Peyer's patch (tissue), 4 donors: Measurements from ENCODE around the gene AOPEP. TPM values are rescaled to one million over a fixed set of nuclear protein-coding genes. Genes with fewer than 3 reads are reported as not detected.

Experiments
- DNase-seq, 3 donors: peaks; one replicate each; pipeline ENCODE4 v3.0.0-alpha.2; 2017 to 2019
- H3K27ac ChIP-seq, 4 donors: fragments of 200-600 bp; sonication (generic); one replicate each; pipeline ENCODE4 v1.5.1; 2016 to 2019
- H3K27me3 ChIP-seq, 2 donors: fragments of 200-600 bp; sonication (generic); one replicate each; pipeline ENCODE4 v1.5.1; 2019
- H3K36me3 ChIP-seq, 3 donors: fragments of 200-600 bp; sonication (generic); one replicate each; pipeline ENCODE4 v1.5.1; 2016 to 2019
- H3K4me1 ChIP-seq, 4 donors: fragments of 200-600 bp; sonication (generic); one replicate each; pipeline ENCODE4 v1.5.1; 2016 to 2019
- H3K4me3 ChIP-seq, 4 donors: fragments of 200-600 bp; sonication (generic); 1 replicate in 3 of 4; 2 replicates in 1 of 4; pipeline ENCODE4 v1.5.1; 2016 to 2019; ENCODE audit warnings: mild to moderate bottlenecking in 1 of 4
- H3K9me3 ChIP-seq, 4 donors: fragments of 200-600 bp; sonication (generic); one replicate each; pipeline ENCODE4 v1.5.1; 2016 to 2019; ENCODE audit warnings: mild to moderate bottlenecking in 1 of 4
- POLR2A ChIP-seq, 2 donors: fragments of 450-650 bp; IDR thresholded peaks; one replicate each; pipeline ENCODE4 v1.5.1; 2017; ENCODE audit warnings: antibody characterized with exemption in 2 of 2, mild to moderate bottlenecking in 2 of 2, moderate library complexity in 2 of 2
- total RNA-seq, 4 donors: library from RNA; depleted of rRNA; stranded (reverse); fragments of >200 nt; gene quantifications; one replicate each; pipeline ENCODE4 v1.1.0, GENCODE V29; 2016
- TF ChIP-seq, protein P1 (sequence below), 6 experiments: fragments of 450-650 bp in 4 of 6; fragments of 200-600 bp in 2 of 6; sonication (generic) in 1 of 6; IDR thresholded peaks; one replicate each; pipeline ENCODE4 v1.5.1; 2017 to 2019; ENCODE audit warnings: antibody characterized with exemption in 6 of 6, mild to moderate bottlenecking in 3 of 6, moderate library complexity in 1 of 6

AOPEP gene
- total RNA-seq, 4 donors from 2014 or later: 83.5 to 272 (median 117) TPM

DNA sequence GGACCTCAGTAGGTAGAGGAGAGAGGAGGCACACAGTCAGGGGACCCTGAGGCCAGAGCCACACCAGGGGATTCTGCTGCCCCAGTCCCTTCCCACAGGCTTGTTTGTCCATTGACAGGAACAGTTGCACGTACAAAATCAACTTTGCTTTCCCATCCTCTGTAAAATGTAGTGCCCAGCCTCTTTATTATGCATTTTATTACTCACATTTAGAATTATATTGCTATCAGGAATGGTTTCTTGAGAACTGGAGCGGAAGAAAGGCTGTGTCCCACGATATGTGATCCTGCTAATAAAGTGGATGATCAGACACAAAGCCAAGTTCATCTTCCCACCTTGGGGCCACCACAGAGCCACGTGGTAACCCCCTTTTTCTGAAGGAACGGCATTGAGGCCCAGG, 313.6 kb downstream of the AOPEP start:
- no peaks in the 10 kb centered on the region for H3K27me3 ChIP-seq
- H3K36me3 ChIP-seq: peaks cover 0 to 2% (median 0%) of the 10 kb centered on the region in 3 donors
- peaks cover 0 to 54% (median 0%) of the 10 kb centered on the region in 4 donors for H3K4me1 ChIP-seq
- DNase-seq: no peak
- peak overlapping the region in 2 of 4 donors; percentile 17 to 51 for H3K27ac ChIP-seq
- no peak overlapping the region for H3K4me3 ChIP-seq
- no peaks in the 10 kb centered on the region for H3K9me3 ChIP-seq
- TF ChIP-seq POLR2A (IDR thresholded peaks at IDR 0.05): no peak
- TF ChIP-seq, protein P1, sequence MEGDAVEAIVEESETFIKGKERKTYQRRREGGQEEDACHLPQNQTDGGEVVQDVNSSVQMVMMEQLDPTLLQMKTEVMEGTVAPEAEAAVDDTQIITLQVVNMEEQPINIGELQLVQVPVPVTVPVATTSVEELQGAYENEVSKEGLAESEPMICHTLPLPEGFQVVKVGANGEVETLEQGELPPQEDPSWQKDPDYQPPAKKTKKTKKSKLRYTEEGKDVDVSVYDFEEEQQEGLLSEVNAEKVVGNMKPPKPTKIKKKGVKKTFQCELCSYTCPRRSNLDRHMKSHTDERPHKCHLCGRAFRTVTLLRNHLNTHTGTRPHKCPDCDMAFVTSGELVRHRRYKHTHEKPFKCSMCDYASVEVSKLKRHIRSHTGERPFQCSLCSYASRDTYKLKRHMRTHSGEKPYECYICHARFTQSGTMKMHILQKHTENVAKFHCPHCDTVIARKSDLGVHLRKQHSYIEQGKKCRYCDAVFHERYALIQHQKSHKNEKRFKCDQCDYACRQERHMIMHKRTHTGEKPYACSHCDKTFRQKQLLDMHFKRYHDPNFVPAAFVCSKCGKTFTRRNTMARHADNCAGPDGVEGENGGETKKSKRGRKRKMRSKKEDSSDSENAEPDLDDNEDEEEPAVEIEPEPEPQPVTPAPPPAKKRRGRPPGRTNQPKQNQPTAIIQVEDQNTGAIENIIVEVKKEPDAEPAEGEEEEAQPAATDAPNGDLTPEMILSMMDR (IDR thresholded peaks at IDR 0.05): no peak

DNA sequence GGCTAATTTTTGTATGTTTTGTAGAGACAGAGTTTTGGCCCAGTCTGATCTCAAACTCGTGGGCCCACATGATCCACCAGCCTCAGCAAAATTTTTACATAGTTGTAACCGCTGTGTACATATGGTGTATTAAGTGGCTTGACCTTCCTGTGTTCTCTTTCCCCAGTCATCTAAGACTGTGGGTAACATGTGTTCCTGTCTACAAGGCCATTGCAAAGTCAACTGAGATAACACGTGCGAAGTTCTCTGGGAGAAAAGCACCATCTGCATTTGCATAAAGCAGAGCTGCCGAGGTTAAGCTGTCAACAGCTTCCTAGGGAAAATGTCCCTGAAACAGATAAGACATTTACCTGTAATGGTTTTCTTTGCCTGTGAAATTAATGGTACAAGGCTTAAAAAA, 317.3 kb downstream of the AOPEP start:
- H3K4me3 ChIP-seq: no peak overlapping the region
- no peak for TF ChIP-seq POLR2A (IDR thresholded peaks at IDR 0.05)
- TF ChIP-seq, protein P1 (IDR thresholded peaks at IDR 0.05): no peak
- no peak for DNase-seq
- H3K27ac ChIP-seq: peak overlapping the region in 2 of 4 donors; percentile 21 to 56
- H3K36me3 ChIP-seq: no peaks in the 10 kb centered on the region
- no peaks in the 10 kb centered on the region for H3K9me3 ChIP-seq
- H3K4me1 ChIP-seq: peaks cover 0 to 41% (median 3%) of the 10 kb centered on the region in 4 donors
- no peaks in the 10 kb centered on the region for H3K27me3 ChIP-seq

DNA sequence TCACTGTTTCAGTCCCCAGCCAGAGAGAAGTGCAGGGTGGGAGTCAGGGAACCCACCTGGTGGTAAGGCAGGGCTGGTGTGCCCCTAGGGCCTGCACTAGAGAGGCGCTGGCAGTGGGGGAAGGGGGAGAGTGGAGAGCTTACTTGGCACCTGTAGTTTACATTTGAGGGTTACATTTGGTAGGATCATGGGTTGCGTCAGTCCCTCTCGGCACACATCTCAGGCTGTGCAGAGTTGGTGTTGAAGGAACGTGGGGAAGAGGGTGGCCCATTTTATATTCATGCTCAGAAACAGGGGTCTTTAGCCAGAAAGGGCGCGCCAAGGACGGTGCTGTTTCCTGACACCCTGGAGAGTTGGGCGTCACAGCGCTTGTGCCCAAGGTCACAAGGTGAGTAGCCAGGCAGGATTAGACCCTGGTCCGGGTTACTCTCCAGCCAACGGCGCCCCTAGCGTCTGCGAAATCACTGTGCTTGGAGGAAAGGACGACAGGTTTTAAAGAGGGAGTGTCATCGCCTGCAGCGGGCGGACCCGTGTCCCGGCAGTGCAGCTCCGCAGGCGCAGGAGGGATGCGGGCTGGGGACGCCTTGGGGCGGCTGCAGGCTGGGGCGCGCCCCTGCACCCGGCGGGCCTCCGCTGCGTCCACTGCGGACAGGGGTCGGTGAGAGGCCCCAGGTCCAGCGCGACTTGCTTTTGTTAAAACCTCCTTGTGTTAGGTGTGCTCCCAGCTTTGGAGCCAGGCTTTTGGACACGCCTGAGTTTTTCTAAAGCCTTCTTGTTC, 318.4 kb downstream of the AOPEP start:
- Histone ChIP-seq H3K27ac (peak overlapping the region in 1 of 4 donors; percentile 56), H3K4me1 (peaks cover 0 to 47% (median 4%) of the 10 kb centered on the region in 4 donors), H3K36me3 (no peaks in the 10 kb centered on the region), H3K9me3 (no peaks in the 10 kb centered on the region), H3K4me3 (peak overlapping the region in 2 of 4 donors; percentile 20 to 30), H3K27me3 (no peaks in the 10 kb centered on the region)
- TF ChIP-seq POLR2A (IDR thresholded peaks at IDR 0.05): no peak
- TF ChIP-seq, protein P1 (IDR thresholded peaks at IDR 0.05): peak in 3 of 6 experiments; percentile 62 to 72 (median 71)
- peak in 2 of 3 donors; percentile 79 to 83 for DNase-seq

DNA sequence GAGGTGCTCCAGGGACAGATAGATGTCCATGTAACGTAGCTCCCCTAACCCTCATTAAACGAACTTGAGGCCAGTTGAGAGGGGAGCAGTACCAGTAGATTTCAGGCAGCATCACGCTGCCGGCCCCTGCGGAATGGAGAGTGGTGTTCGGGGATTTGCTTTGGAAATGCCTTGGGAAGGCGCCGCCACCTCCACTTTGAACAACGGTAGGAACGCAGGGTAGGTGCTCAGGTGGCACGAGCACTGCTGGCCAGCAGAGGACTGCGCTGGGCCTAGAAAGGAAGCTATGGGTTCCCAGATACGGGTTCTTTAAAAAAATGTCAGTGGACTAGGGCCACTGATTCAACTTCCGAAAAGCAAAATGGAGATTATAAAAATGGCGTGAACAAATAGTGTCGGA, 319.3 kb downstream of the AOPEP start:
- no peak for DNase-seq
- Histone ChIP-seq H3K27ac (no peak overlapping the region), H3K36me3 (no peaks in the 10 kb centered on the region), H3K4me1 (peaks cover 0 to 47% (median 4%) of the 10 kb centered on the region in 4 donors), H3K9me3 (no peaks in the 10 kb centered on the region), H3K4me3 (no peak overlapping the region), H3K27me3 (no peaks in the 10 kb centered on the region)
- TF ChIP-seq, protein P1 (IDR thresholded peaks at IDR 0.05): no peak
- TF ChIP-seq POLR2A (IDR thresholded peaks at IDR 0.05): no peak

DNA sequence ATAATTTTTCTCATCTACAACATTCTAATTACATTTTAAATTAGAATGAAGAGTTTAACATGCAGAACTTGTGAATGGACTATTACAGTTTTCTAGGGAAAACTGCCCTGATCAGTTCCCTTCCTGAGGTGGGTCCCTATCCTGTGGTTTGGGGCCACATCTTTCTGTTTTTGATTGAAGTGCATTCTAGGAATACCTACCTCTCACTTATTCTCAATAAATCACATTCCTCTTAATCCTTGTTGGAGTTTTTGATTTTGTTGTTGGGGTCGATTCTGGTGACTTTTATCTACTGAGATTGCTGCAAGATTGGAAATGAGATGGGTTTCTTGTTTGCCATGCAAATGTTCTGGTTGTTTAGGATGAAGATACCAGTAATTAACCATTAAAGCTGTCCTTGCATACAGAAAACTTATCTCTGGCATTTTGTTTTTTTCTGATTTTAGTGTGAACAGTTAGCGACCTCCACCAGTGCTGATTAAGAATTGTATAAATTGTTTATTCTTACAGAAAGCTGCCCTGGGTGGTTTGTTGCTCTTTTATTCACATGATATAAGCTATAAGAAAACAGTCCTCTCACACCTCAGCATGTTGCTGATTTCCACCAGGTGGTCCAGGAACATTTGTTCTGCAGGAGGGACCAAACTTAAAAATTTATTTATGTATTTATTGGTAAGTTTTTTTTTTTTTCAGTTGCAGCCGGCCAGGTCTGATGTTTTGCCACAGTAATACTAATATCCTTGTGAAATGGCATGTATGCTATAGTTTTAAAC, 321.1 kb downstream of the AOPEP start:
- Histone ChIP-seq H3K27me3 (no peaks in the 10 kb centered on the region), H3K9me3 (no peaks in the 10 kb centered on the region), H3K4me3 (peak overlapping the region in 2 of 4 donors; percentile 50 to 68), H3K27ac (peak overlapping the region in 3 of 4 donors; percentile 66 to 89 (median 83)), H3K4me1 (peaks cover 0 to 38% (median 4%) of the 10 kb centered on the region in 4 donors), H3K36me3 (no peaks in the 10 kb centered on the region)
- no peak for DNase-seq
- TF ChIP-seq, protein P1 (IDR thresholded peaks at IDR 0.05): no peak
- TF ChIP-seq POLR2A (IDR thresholded peaks at IDR 0.05): no peak
